Type B pancreatic cell (in vitro differentiated cells): Measurements from ENCODE around the gene TMPRSS4. TPM values are rescaled to one million over a fixed set of nuclear protein-coding genes. Genes with fewer than 3 reads are reported as not detected.

ENCODE experiments used
- DNase-seq: peaks from one replicate; pipeline ENCODE4 v3.0.0; 2021; ENCODE audit warnings: mixed read lengths; ENCODE audit not compliant: unreplicated experiment; ENCODE audit errors: extremely low spot score
- H3K27ac Mint-ChIP-seq: 2 replicates; pipeline ENCODE4 v1.8.0; 2021; ENCODE audit warnings: mild to moderate bottlenecking, mixed read lengths
- H3K27me3 Mint-ChIP-seq: 2 replicates; pipeline ENCODE4 v1.8.0; 2021; ENCODE audit warnings: mixed read lengths
- H3K36me3 Mint-ChIP-seq: 2 replicates; pipeline ENCODE4 v1.8.0; 2021; ENCODE audit warnings: mixed read lengths
- H3K4me1 Mint-ChIP-seq: one replicate; pipeline ENCODE4 v1.8.0; 2021; ENCODE audit warnings: mixed read lengths; ENCODE audit not compliant: unreplicated experiment
- H3K4me3 Mint-ChIP-seq: 2 replicates; pipeline ENCODE4 v1.8.0; 2021; ENCODE audit warnings: mild to moderate bottlenecking, mixed read lengths
- H3K9me3 Mint-ChIP-seq: 2 replicates; pipeline ENCODE4 v1.8.0; 2021; ENCODE audit warnings: mixed read lengths
- total RNA-seq: library from RNA; stranded (reverse); gene quantifications from 2 replicates; pipeline ENCODE4 v1.2.1, GENCODE V29; 2021; ENCODE audit warnings: low replicate concordance
- TF ChIP-seq, protein P1 (sequence below): fragments of 200-600 bp; sonication (generic); conservative IDR thresholded peaks from 2 replicates; pipeline ENCODE4 v1.5.0; 2021; ENCODE audit warnings: antibody characterized with exemption, mild to moderate bottlenecking

The TMPRSS4 gene
- total RNA-seq, 1 donor from 2014 or later = 33.8 TPM

DNA sequence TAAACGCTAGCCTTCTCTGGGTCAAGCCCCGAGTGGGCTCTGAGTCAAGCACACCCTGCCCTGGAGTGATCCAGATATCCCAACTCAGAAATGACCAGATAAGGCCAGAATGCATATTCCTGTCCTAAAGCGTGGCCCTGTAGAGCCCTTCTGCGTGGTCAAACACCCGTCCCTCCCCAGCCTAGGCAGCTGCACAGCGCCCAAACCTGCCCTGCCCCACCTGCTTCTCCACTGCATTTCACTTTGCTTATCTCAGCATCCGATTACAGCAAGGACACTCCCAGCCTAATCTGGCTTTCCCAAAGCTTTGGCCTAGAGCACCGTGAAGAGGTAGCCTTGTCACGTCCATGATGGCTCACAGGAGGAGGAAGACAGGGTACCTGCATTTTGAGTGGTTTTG, 11.9 kb upstream of the TMPRSS4 start:
- Mint-ChIP-seq H3K36me3 (no peaks in the 10 kb centered on the region), H3K27ac (no peak overlapping the region), H3K27me3 (peaks cover 4% of the 10 kb centered on the region), H3K4me1 (no peaks in the 10 kb centered on the region), H3K9me3 (no peaks in the 10 kb centered on the region), H3K4me3 (no peak overlapping the region)
- TF ChIP-seq, protein P1, sequence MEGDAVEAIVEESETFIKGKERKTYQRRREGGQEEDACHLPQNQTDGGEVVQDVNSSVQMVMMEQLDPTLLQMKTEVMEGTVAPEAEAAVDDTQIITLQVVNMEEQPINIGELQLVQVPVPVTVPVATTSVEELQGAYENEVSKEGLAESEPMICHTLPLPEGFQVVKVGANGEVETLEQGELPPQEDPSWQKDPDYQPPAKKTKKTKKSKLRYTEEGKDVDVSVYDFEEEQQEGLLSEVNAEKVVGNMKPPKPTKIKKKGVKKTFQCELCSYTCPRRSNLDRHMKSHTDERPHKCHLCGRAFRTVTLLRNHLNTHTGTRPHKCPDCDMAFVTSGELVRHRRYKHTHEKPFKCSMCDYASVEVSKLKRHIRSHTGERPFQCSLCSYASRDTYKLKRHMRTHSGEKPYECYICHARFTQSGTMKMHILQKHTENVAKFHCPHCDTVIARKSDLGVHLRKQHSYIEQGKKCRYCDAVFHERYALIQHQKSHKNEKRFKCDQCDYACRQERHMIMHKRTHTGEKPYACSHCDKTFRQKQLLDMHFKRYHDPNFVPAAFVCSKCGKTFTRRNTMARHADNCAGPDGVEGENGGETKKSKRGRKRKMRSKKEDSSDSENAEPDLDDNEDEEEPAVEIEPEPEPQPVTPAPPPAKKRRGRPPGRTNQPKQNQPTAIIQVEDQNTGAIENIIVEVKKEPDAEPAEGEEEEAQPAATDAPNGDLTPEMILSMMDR = no peak
- no peak for DNase-seq

DNA sequence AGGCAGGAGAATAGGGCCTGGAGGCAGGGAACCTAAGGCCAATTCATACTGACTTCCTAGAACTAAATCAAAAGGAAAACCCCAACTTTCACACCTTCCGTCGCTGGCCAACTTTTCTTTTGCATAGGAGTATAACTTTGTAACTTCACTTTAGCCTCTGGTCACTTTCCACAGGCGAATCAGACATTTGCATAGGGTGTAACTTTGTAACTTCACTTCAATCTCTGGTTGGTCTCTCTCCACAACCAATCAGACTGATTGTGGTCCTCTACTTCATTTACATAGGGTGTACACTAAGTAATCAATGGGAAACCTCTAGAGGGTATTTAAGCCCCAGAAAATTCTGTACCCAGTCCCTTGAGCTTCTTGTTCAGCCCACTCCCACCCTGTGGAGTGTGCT, 11.5 kb upstream of the TMPRSS4 start:
- no peaks in the 10 kb centered on the region for H3K9me3 Mint-ChIP-seq

DNA sequence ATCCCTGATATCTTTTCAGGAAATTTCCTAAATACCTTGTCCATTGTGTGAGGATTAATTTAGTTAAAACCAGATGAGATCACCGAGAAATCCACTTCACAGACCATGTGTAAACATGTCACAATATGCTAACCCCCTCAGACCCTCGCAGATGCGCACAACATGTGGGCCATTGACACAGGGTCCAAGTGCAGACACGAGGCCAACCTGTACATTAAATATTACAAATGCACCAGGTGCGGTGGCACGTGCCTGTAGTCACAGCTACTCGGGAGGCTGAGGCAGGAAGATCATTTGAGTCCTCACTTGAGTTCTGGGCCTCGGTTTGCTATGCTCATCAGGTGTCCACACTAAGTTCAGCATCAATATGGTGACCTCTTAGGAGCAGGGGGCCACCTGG, 9.9 kb upstream of the TMPRSS4 start:
- no peaks in the 10 kb centered on the region for H3K4me1 Mint-ChIP-seq
- H3K36me3 Mint-ChIP-seq = no peaks in the 10 kb centered on the region
- TF ChIP-seq, protein P1 = no peak
- H3K27ac Mint-ChIP-seq = no peak overlapping the region
- H3K9me3 Mint-ChIP-seq = no peaks in the 10 kb centered on the region
- no peak overlapping the region for H3K4me3 Mint-ChIP-seq
- peaks cover 4% of the 10 kb centered on the region for H3K27me3 Mint-ChIP-seq
- DNase-seq = no peak

More for the DNA sequence above, 11.5 kb upstream of the TMPRSS4 start:
- TF ChIP-seq, protein P1 = no peak
- no peaks in the 10 kb centered on the region for H3K36me3 Mint-ChIP-seq
- H3K27me3 Mint-ChIP-seq = peaks cover 4% of the 10 kb centered on the region
- H3K4me1 Mint-ChIP-seq = no peaks in the 10 kb centered on the region
- DNase-seq = no peak
- no peak overlapping the region for H3K27ac Mint-ChIP-seq
- no peak overlapping the region for H3K4me3 Mint-ChIP-seq

DNA sequence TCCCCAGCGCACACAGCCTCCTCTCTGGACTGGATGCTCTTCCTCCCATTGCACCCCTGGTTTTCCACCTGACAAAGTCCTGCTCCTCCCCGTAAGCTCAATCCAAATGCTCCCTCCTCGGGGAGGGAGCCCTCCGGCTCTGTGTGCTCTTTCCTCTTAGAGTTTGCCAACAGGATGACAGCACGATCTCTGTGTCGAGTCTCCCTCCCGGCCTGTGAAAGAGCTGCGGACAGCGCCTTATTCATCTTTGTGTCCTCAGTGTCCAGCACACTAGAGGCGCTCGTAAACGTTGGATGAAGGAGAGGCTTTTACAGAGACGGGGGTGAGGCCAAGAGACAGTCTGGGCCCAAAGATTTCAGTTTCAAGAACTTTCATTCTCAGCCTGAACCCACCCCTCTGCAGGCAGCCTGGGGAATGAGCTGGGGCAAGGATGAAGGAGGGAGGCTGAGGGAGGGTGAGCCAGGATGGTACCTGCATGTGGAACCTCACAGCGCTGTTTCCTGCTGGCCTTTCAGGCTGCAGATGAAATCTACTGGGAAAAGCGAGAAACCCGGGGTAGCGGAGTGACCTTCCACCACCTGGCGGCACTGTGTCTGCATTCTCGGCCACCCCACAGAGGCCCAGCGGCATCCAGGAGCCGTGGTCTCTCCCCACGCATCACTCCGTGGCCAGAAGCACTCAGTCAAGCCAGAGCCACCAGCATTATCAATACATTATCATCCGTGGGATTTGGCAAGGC, 8.5 kb upstream of the TMPRSS4 start:
- Mint-ChIP-seq H3K9me3 (no peaks in the 10 kb centered on the region), H3K4me3 (no peak overlapping the region), H3K27me3 (peaks cover 4% of the 10 kb centered on the region), H3K36me3 (no peaks in the 10 kb centered on the region), H3K4me1 (no peaks in the 10 kb centered on the region), H3K27ac (no peak overlapping the region)
- TF ChIP-seq, protein P1 = peak; percentile 29
- DNase-seq = no peak

DNA sequence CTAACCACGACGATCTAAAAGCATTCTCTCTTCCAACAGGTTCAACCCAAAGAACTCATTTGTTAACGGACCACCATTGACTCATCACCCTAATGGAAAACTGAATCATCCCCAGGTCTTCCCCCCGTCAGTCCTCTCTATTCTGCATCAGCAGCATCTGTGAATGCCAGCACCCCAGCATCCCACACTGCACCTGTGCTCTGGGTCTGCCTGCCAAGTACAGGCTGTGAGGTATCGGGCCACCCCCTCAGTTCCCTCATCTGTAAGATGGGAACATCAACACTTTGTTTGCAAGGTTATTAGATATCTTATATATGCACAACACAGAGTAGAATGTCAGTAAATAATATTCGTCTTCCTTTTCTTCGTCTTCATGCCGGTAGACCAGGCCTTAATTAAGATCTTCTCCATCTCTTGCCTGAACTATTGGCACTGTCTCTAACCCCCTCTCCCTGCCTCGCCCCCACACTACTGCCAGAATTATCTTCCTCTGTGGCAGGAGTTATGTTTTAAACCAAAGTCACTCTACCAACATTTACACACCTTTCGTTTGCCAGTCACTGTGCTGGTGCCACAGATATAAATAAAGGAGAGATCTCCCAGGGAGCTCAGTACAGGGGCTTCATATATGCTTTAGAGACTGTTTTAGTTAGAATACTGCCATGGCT, 7.8 kb upstream of the TMPRSS4 start:
- H3K27me3 Mint-ChIP-seq = peaks cover 4% of the 10 kb centered on the region
- no peaks in the 10 kb centered on the region for H3K4me1 Mint-ChIP-seq
- no peaks in the 10 kb centered on the region for H3K36me3 Mint-ChIP-seq
- DNase-seq = no peak
- no peaks in the 10 kb centered on the region for H3K9me3 Mint-ChIP-seq
- H3K4me3 Mint-ChIP-seq = no peak overlapping the region
- H3K27ac Mint-ChIP-seq = no peak overlapping the region
- TF ChIP-seq, protein P1 = no peak
